ENCODE results near the gene ENDOU. TPM values are rescaled to one million over a fixed set of nuclear protein-coding genes. Genes with fewer than 3 reads are reported as not detected.

ENDOU gene
- total RNA-seq, 1 experiment from 2014 or later: not detected

DNA sequence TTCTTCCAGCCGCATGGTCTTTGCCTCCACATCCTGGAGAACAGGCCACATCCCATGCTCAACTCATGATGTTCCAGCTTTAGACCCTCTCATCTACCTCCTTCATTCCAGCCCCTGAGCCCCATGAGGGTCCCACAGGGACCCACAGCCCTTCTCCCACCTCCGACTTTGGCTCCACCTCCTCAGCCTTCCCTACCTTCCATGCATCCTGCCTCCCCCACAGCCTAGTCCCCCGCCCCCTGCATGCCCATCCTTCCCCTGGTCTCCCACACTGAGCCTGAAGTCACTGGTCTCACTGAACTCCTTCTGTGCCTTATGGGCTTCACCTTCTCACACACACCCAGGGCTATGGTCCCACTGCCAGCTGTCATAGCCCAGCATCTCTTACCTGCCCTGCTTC lies 23.6 kb upstream of the ENDOU start:
- POLR2A ChIA-PET: no interaction called here
- no peak overlapping the region for H3K27ac Mint-ChIP-seq (ENCODE audit: low read depth, unreplicated experiment)
- no peak for DNase-seq (ENCODE audit: unreplicated experiment)
- TF ChIP-seq, protein P1, sequence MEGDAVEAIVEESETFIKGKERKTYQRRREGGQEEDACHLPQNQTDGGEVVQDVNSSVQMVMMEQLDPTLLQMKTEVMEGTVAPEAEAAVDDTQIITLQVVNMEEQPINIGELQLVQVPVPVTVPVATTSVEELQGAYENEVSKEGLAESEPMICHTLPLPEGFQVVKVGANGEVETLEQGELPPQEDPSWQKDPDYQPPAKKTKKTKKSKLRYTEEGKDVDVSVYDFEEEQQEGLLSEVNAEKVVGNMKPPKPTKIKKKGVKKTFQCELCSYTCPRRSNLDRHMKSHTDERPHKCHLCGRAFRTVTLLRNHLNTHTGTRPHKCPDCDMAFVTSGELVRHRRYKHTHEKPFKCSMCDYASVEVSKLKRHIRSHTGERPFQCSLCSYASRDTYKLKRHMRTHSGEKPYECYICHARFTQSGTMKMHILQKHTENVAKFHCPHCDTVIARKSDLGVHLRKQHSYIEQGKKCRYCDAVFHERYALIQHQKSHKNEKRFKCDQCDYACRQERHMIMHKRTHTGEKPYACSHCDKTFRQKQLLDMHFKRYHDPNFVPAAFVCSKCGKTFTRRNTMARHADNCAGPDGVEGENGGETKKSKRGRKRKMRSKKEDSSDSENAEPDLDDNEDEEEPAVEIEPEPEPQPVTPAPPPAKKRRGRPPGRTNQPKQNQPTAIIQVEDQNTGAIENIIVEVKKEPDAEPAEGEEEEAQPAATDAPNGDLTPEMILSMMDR (IDR thresholded peaks at IDR 0.05; ENCODE audit: unreplicated experiment): no peak
- CTCF ChIA-PET: interaction anchor here (1.2 kb wide), 1 partner anchor 21 kb away, joined by 5 read pairs; no protein-coding TSS in a partner anchor
- H3K36me3 Mint-ChIP-seq (ENCODE audit: insufficient read depth, unreplicated experiment): peaks cover 6% of the 10 kb centered on the region
- H3K9me3 Mint-ChIP-seq (ENCODE audit: unreplicated experiment): no peaks in the 10 kb centered on the region
- intact Hi-C loops (cut with micrococcal nuclease): no loop called here
- H3K4me1 Mint-ChIP-seq (ENCODE audit: insufficient read depth, unreplicated experiment): peaks cover 20% of the 10 kb centered on the region
- peaks cover 17% of the 10 kb centered on the region for H3K27me3 Mint-ChIP-seq (ENCODE audit: insufficient read depth, unreplicated experiment)
- H3K4me3 Mint-ChIP-seq (ENCODE audit: unreplicated experiment): no peak overlapping the region
- BruUV-seq (replicated peaks): no TSS peak

DNA sequence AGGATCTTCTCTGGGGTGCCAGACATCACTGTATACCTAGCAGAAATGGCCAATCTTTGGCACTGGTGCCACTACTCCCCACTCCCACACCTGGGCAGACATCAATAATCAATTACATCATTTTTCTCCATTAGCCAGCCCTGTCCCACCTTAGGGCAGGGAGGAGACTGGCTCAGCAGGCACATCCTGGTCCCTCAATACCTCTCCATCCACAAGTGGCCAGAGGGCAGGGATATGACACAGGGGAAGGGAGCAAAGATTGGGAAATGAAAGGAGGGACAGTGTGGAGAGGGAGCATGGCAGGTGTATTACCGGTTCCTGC lies 23.2 kb upstream of the ENDOU start:
- Mint-ChIP-seq H3K4me1 (ENCODE audit: insufficient read depth, unreplicated experiment) (peaks cover 16% of the 10 kb centered on the region), H3K4me3 (ENCODE audit: unreplicated experiment) (no peak overlapping the region), H3K9me3 (ENCODE audit: unreplicated experiment) (no peaks in the 10 kb centered on the region), H3K36me3 (ENCODE audit: insufficient read depth, unreplicated experiment) (peaks cover 6% of the 10 kb centered on the region), H3K27ac (ENCODE audit: low read depth, unreplicated experiment) (no peak overlapping the region), H3K27me3 (ENCODE audit: insufficient read depth, unreplicated experiment) (peaks cover 17% of the 10 kb centered on the region)
- BruUV-seq (replicated peaks): no TSS peak
- DNase-seq (ENCODE audit: unreplicated experiment): no peak
- ChIA-PET CTCF (interaction anchor here (1.2 kb wide), 1 partner anchor 21 kb away, joined by 5 read pairs; no protein-coding TSS in a partner anchor), POLR2A (no interaction called here)
- TF ChIP-seq, protein P1 (IDR thresholded peaks at IDR 0.05; ENCODE audit: unreplicated experiment): no peak
- intact Hi-C loops (cut with micrococcal nuclease): no loop called here

- BruUV-seq (replicated peaks): no TSS peak
These were observed 22.6 kb upstream of the ENDOU start for GRCh38 chr12:47747596-47748506.

GRCh38 chr12:47747126-47747525 lies 21.8 kb upstream of the ENDOU start:
- no peaks in the 10 kb centered on the region for H3K9me3 Mint-ChIP-seq (ENCODE audit: unreplicated experiment)
- TF ChIP-seq, protein P1 (IDR thresholded peaks at IDR 0.05; ENCODE audit: unreplicated experiment): no peak
- no peak overlapping the region for H3K27ac Mint-ChIP-seq (ENCODE audit: low read depth, unreplicated experiment)
- peaks cover 6% of the 10 kb centered on the region for H3K36me3 Mint-ChIP-seq (ENCODE audit: insufficient read depth, unreplicated experiment)
- peaks cover 17% of the 10 kb centered on the region for H3K27me3 Mint-ChIP-seq (ENCODE audit: insufficient read depth, unreplicated experiment)
- H3K4me1 Mint-ChIP-seq (ENCODE audit: insufficient read depth, unreplicated experiment): peaks cover 3% of the 10 kb centered on the region
- POLR2A ChIA-PET: interaction anchor here (0.8 kb wide), 1 partner anchor 8 kb away, joined by 3 read pairs; no protein-coding TSS in a partner anchor
- CTCF ChIA-PET: interaction anchor here (0.6 to 2.4 kb wide), 9 partner anchors 19 to 97 kb away, joined by 3 to 23 read pairs (median 4); no protein-coding TSS in a partner anchor
- no TSS peak for BruUV-seq (replicated peaks)
- no peak overlapping the region for H3K4me3 Mint-ChIP-seq (ENCODE audit: unreplicated experiment)
- DNase-seq (ENCODE audit: unreplicated experiment): no peak
- intact Hi-C loops (cut with micrococcal nuclease): no loop called here

More at GRCh38 chr12:47747596-47748506, 22.6 kb upstream of the ENDOU start:
- Mint-ChIP-seq H3K4me1 (ENCODE audit: insufficient read depth, unreplicated experiment) (peaks cover 10% of the 10 kb centered on the region), H3K9me3 (ENCODE audit: unreplicated experiment) (no peaks in the 10 kb centered on the region), H3K36me3 (ENCODE audit: insufficient read depth, unreplicated experiment) (peaks cover 6% of the 10 kb centered on the region), H3K27ac (ENCODE audit: low read depth, unreplicated experiment) (no peak overlapping the region), H3K4me3 (ENCODE audit: unreplicated experiment) (no peak overlapping the region), H3K27me3 (ENCODE audit: insufficient read depth, unreplicated experiment) (peaks cover 17% of the 10 kb centered on the region)
- POLR2A ChIA-PET: no interaction called here
- no peak for DNase-seq (ENCODE audit: unreplicated experiment)
- TF ChIP-seq, protein P1 (IDR thresholded peaks at IDR 0.05; ENCODE audit: unreplicated experiment): no peak
- CTCF ChIA-PET: interaction anchor here (0.6 to 2.4 kb wide), 7 partner anchors 19 to 338 kb away, joined by 3 to 23 read pairs (median 5); no protein-coding TSS in a partner anchor
- intact Hi-C loops (cut with micrococcal nuclease): no loop called here
